Gastrocnemius medialis (tissue), 4 donors: ENCODE measurements around the gene C4BPB.

Experiments used
- CTCF ChIP-seq, 5 experiments: fragments of 450-650 bp in 3 of 5; fragments of 200-600 bp in 2 of 5; sonication (generic) in 2 of 5; IDR thresholded peaks in 4 of 5; conservative IDR thresholded peaks in 1 of 5; 1 replicate in 4 of 5; 2 replicates in 1 of 5; pipeline ENCODE4 v1.5.1; 2016 to 2019; ENCODE audit warnings: antibody characterized with exemption in 5 of 5, mild to moderate bottlenecking in 3 of 5, moderate library complexity in 3 of 5
- POLR2A ChIP-seq, 2 donors: fragments of 450-650 bp; IDR thresholded peaks; one replicate each; pipeline ENCODE4 v1.6.1; 2017; ENCODE audit warnings: antibody characterized with exemption in 2 of 2, mild to moderate bottlenecking in 2 of 2, moderate library complexity in 2 of 2

GRCh38 chr1:207115269-207115668 lies 26.6 kb downstream of the C4BPB start:
- no peak for TF ChIP-seq CTCF (IDR thresholded peaks at IDR 0.05 in 4 of 5, conservative IDR thresholded peaks at IDR 0.05 in 1 of 5)
- TF ChIP-seq POLR2A (IDR thresholded peaks at IDR 0.05): no peak
